ENCODE measurements around the gene RHOG. TPM values are rescaled to one million over a fixed set of nuclear protein-coding genes. Genes with fewer than 3 reads are reported as not detected.

RHOG gene
- 10 to 100 TPM; 54.5 to 58.5 TPM for total RNA-seq
- 10 to 100 TPM; 48.6 to 61.0 TPM for polyA plus RNA-seq
- long read RNA-seq, donor 1, transcript RHOG-201 (2 exons, 1,319 nt): major isoform, 154 of 191 reads
- long read RNA-seq, donor 1, partial matches to known transcripts: 33 of 191 reads
- long read RNA-seq, donor 1, other reads (novel, unspliced or antisense): 2 of 191 reads
- long read RNA-seq, donor 2, transcript RHOG-201 (2 exons, 1,319 nt): major isoform, 15 of 25 reads
- long read RNA-seq, donor 2, partial matches to known transcripts: 10 of 25 reads
- long read RNA-seq, donor 2, other reads (novel, unspliced or antisense): 0 of 25 reads

DNA sequence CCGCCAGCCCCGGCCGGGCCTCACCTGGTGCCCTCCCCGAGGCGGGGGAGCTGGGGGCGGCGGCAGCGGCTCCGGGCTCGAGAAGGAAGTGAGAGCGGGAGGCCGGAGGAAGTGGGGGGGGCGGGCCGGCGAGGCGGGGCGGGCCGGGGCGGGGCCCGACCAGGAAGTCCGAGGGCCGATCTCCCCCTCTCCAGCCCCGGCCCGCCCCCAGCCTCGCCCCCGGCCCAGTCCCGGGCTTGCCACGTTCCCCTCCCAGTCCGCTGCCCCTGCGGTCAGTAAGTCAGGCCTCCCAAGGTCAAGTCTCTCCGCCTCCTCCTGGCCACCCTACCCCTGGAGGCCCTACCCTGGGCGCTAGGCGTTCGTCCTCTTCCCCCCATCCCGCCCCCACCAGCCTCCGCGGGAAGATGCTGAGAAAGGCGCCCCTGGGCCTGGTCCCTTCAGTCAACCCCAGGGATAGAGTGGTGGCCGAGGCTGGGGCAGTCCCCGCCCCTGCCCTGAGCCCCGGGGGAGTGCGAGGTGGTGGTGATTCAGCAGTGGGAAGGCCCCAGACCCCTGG, at the start of gene RHOG:
TSS of gene RHOG (minus strand) at position 90 of the 556 bp plus-strand sequence. CDS start 12,821 bp downstream, outside the sequence.
- peak; percentile 93 to 94 for DNase-seq
- Histone ChIP-seq H3K4me1 (ENCODE audit: control insufficient read depth in 1 of 2, insufficient read depth in 2 of 2, low read length in 2 of 2) (no peaks in the 10 kb centered on the region), H3K9me3 (ENCODE audit: control insufficient read depth, low read length) (no peaks in the 10 kb centered on the region), H3K4me3 (ENCODE audit: low read length in 2 of 2) (peak within 1 kb of the TSS; percentile 97 to 99), H3K27me3 (ENCODE audit: control insufficient read depth in 1 of 2, insufficient read depth in 2 of 2, low read length in 1 of 2) (no peaks in the 10 kb centered on the region), H3K36me3 (ENCODE audit: control insufficient read depth in 1 of 2, insufficient read depth in 2 of 2, low read length in 1 of 2) (no peaks in the 10 kb centered on the region), H3K27ac (ENCODE audit: low read depth in 1 of 2, low read length in 2 of 2) (peak within 1 kb of the TSS; percentile 82 to 91)
- ATAC-seq (ENCODE audit: low FRiP score): peak; percentile 93
- intact Hi-C loops (cut with DNase I): loop anchor here (2.0 kb wide), 1 partner anchor 44 kb away; the partner anchor contains the start of gene NUP98 (in 2 of the 2)
- whole genome bisulfite sequencing, 2 donors: 0 to 1% methylated on average over 31 to 41 of the region's 42 CpGs

DNA sequence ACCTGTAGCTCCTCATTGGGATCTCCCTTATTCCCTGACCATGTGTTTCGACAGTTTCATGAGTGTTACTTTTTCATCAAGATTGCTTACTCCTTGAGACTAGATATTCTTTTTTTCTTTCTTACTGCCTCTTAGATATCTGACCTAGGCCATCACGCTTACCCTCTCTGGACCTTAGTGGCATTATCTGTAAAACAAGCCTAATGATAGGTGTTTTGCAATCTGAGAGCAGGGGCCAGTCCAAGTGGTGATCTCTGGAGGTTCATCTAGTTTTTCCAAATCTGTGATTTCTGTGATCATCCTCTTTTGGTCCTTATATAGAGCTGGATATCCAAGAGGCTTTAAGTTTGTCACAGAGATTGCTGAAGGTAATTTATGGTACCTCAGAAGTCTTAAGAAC, 49.3 kb upstream of the RHOG start:
- no peak for DNase-seq
- WGBS, 2 donors: 99 to 100% methylated on average over 2 of the region's 2 CpGs

DNA sequence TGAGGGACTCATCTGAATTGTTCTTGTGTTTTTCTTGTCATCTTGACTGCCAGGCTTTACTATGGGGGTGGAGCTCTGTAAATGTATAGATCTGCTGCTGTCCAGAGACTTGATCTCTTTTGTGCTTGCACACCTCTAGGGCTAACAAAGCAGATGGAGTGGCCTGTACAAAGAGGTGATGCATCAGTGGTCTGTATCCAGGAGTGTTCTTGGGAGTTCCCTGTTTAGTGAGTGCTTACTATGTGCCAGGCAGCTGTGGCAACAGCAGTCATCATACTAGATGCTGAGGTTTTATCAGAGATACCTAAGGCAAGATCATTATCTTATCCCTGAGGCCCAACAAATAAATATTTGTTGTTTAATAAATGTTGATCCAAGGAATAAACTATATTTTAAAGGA, 48.1 kb upstream of the RHOG start:
- no peak overlapping the region for H3K27ac ChIP-seq (ENCODE audit: low read depth in 1 of 2, low read length in 2 of 2)
- H3K9me3 ChIP-seq (ENCODE audit: control insufficient read depth, low read length): no peaks in the 10 kb centered on the region
- H3K4me3 ChIP-seq (ENCODE audit: low read length in 2 of 2): no peak overlapping the region
- no peaks in the 10 kb centered on the region for H3K4me1 ChIP-seq (ENCODE audit: control insufficient read depth in 1 of 2, insufficient read depth in 2 of 2, low read length in 2 of 2)
- H3K27me3 ChIP-seq (ENCODE audit: control insufficient read depth in 1 of 2, insufficient read depth in 2 of 2, low read length in 1 of 2): no peaks in the 10 kb centered on the region
- DNase-seq (no peak), ATAC-seq (ENCODE audit: low FRiP score) (no peak)
- intact Hi-C loops (cut with DNase I): no loop called here
- H3K36me3 ChIP-seq (ENCODE audit: control insufficient read depth in 1 of 2, insufficient read depth in 2 of 2, low read length in 1 of 2): no peaks in the 10 kb centered on the region

More for the DNA sequence above, 49.3 kb upstream of the RHOG start:
- Histone ChIP-seq H3K27me3 (ENCODE audit: control insufficient read depth in 1 of 2, insufficient read depth in 2 of 2, low read length in 1 of 2) (no peaks in the 10 kb centered on the region), H3K9me3 (ENCODE audit: control insufficient read depth, low read length) (no peaks in the 10 kb centered on the region), H3K36me3 (ENCODE audit: control insufficient read depth in 1 of 2, insufficient read depth in 2 of 2, low read length in 1 of 2) (no peaks in the 10 kb centered on the region), H3K4me3 (ENCODE audit: low read length in 2 of 2) (no peak overlapping the region), H3K27ac (ENCODE audit: low read depth in 1 of 2, low read length in 2 of 2) (no peak overlapping the region), H3K4me1 (ENCODE audit: control insufficient read depth in 1 of 2, insufficient read depth in 2 of 2, low read length in 2 of 2) (peaks cover 0 to 3% of the 10 kb centered on the region in 2 donors)
- ATAC-seq (ENCODE audit: low FRiP score): no peak
- intact Hi-C loops (cut with DNase I): no loop called here

DNA sequence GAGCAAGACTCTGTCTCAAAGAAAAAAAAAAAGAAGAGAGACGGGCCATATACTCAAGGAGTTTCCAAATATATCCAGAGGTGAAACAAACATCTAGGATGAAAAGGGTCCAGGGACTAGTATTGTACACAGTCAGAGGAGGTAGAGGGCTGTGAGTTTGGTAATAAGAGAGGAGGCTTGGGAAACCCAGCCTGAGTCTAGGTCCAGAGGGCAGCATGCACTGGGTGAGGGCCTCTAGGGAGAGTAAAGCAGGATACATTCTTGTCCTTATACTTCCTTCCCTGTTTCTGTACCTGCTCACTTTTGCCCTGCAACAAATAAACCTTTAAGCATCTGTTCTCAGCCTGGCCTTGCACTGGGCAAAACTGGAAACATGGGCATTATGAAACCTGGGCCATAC, 46.2 kb upstream of the RHOG start:
- ATAC-seq (ENCODE audit: low FRiP score) (no peak), DNase-seq (no peak)
- no peaks in the 10 kb centered on the region for H3K9me3 ChIP-seq (ENCODE audit: control insufficient read depth, low read length)
- H3K27me3 ChIP-seq (ENCODE audit: control insufficient read depth in 1 of 2, insufficient read depth in 2 of 2, low read length in 1 of 2): no peaks in the 10 kb centered on the region
- H3K36me3 ChIP-seq (ENCODE audit: control insufficient read depth in 1 of 2, insufficient read depth in 2 of 2, low read length in 1 of 2): no peaks in the 10 kb centered on the region
- H3K4me3 ChIP-seq (ENCODE audit: low read length in 2 of 2): no peak overlapping the region
- intact Hi-C loops (cut with DNase I): no loop called here
- H3K27ac ChIP-seq (ENCODE audit: low read depth in 1 of 2, low read length in 2 of 2): no peak overlapping the region
- no peaks in the 10 kb centered on the region for H3K4me1 ChIP-seq (ENCODE audit: control insufficient read depth in 1 of 2, insufficient read depth in 2 of 2, low read length in 2 of 2)
- 67 to 75% methylated on average over 1 of the region's 1 CpG for WGBS, 2 donors

DNA sequence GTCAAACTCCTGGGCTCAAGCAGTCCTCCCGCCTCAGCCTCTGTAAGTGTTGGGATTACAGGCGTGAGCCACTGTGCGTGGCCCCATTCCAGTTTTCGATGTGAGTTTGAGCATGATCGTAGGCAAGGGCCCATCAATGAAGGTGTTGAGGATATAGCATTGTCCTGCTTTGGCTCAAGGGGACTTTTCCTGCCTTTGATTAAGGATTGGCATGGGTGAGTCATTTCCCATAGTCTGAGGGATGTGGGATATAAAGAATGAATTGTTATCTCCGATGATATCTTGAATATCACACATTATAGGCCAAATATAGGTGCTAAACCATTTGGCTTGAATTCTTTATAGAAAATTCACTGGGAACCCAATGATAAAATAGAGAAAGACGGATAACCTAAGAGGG, 45.1 kb upstream of the RHOG start:
- ATAC-seq (ENCODE audit: low FRiP score): no peak
- Histone ChIP-seq H3K9me3 (ENCODE audit: control insufficient read depth, low read length) (no peaks in the 10 kb centered on the region), H3K27me3 (ENCODE audit: control insufficient read depth in 1 of 2, insufficient read depth in 2 of 2, low read length in 1 of 2) (no peaks in the 10 kb centered on the region), H3K36me3 (ENCODE audit: control insufficient read depth in 1 of 2, insufficient read depth in 2 of 2, low read length in 1 of 2) (no peaks in the 10 kb centered on the region), H3K4me3 (ENCODE audit: low read length in 2 of 2) (no peak overlapping the region), H3K4me1 (ENCODE audit: control insufficient read depth in 1 of 2, insufficient read depth in 2 of 2, low read length in 2 of 2) (no peaks in the 10 kb centered on the region), H3K27ac (ENCODE audit: low read depth in 1 of 2, low read length in 2 of 2) (no peak overlapping the region)
- no peak for DNase-seq
- 96% methylated on average over 7 of the region's 7 CpGs for WGBS, 2 donors
- intact Hi-C loops (cut with DNase I): no loop called here

DNA sequence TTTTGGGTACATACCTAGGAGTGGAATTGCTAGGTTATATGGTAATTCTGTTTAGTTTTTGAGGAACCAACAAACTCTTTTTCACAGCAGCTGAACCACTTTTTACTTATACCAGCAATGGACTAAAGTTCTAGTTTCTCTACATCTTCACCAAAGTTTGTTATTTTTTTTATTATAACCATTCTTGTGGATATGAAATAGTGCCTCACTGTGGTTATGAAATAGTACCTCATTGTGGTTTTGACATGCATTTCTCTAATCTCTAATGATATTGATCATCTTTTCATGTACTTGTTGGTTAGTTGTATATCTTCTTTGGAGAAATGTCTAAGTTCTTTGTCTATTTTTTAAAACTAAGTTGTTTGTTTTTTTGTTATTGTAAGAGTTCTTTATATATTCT, 41.9 kb upstream of the RHOG start:
- no peak overlapping the region for H3K4me3 ChIP-seq (ENCODE audit: low read length in 2 of 2)
- H3K36me3 ChIP-seq (ENCODE audit: control insufficient read depth in 1 of 2, insufficient read depth in 2 of 2, low read length in 1 of 2): no peaks in the 10 kb centered on the region
- H3K4me1 ChIP-seq (ENCODE audit: control insufficient read depth in 1 of 2, insufficient read depth in 2 of 2, low read length in 2 of 2): peaks cover 2 to 12% of the 10 kb centered on the region in 2 donors
- DNase-seq (no peak), ATAC-seq (ENCODE audit: low FRiP score) (no peak)
- no peaks in the 10 kb centered on the region for H3K27me3 ChIP-seq (ENCODE audit: control insufficient read depth in 1 of 2, insufficient read depth in 2 of 2, low read length in 1 of 2)
- H3K27ac ChIP-seq (ENCODE audit: low read depth in 1 of 2, low read length in 2 of 2): no peak overlapping the region
- intact Hi-C loops (cut with DNase I): no loop called here
- no peaks in the 10 kb centered on the region for H3K9me3 ChIP-seq (ENCODE audit: control insufficient read depth, low read length)

DNA sequence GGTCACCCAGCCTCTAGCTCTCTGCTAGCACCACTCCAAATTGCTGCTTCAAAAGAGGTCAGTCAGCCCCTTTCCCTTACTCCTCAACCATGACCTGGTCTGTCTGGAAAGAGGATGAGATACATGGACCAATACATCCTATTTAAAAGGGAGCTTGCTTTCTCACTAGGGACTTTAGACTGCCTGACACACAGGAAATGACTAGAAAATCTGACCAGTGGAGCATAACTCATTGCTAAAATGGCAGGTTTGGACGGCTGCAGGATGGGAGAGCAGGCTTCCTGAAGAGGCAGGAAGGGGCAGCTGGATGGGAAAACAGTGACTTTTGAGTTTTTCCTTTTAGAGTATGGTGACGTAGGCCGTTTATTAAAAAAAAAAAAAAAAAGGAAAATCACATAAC, 40.0 kb upstream of the RHOG start:
- intact Hi-C loops (cut with DNase I): no loop called here
- no peaks in the 10 kb centered on the region for H3K27me3 ChIP-seq (ENCODE audit: control insufficient read depth in 1 of 2, insufficient read depth in 2 of 2, low read length in 1 of 2)
- no peak overlapping the region for H3K4me3 ChIP-seq (ENCODE audit: low read length in 2 of 2)
- H3K4me1 ChIP-seq (ENCODE audit: control insufficient read depth in 1 of 2, insufficient read depth in 2 of 2, low read length in 2 of 2): peaks cover 2 to 12% of the 10 kb centered on the region in 2 donors
- no peaks in the 10 kb centered on the region for H3K9me3 ChIP-seq (ENCODE audit: control insufficient read depth, low read length)
- 36 to 43% methylated on average over 3 of the region's 3 CpGs for WGBS, 2 donors
- no peak for DNase-seq
- no peaks in the 10 kb centered on the region for H3K36me3 ChIP-seq (ENCODE audit: control insufficient read depth in 1 of 2, insufficient read depth in 2 of 2, low read length in 1 of 2)
- ATAC-seq (ENCODE audit: low FRiP score): peak; percentile 34
- H3K27ac ChIP-seq (ENCODE audit: low read depth in 1 of 2, low read length in 2 of 2): peak overlapping the region; percentile 79 to 83

DNA sequence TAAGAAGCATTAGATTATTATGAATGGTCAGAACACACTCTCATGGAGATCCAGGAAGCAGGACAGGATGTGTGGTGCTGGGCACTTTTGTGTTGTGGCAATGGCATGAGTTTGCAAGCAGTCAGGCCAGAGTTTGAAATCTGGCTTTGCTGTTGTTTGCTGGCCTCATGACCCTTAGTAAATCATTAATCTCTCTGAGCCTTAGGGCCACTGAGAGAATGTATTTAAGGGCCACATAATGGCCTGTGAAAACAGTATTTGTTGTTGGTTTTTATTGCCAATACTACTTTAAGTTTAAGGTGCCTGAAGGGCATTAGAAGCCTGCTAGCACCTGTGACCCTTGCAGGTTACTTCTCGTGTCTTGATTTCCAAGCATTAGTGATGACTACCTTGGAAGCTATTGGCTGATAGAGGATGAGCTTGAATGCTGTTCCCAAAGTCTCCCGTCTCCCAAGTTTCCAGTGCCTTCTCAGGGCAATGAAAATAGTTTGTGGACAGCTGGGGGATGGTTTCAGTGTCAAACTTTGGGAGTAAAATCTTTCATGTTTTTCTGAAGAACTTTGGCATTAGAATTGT, 39.3 kb upstream of the RHOG start:
- WGBS, 2 donors: 20 to 21% methylated on average over 2 of the region's 2 CpGs
- H3K27me3 ChIP-seq (ENCODE audit: control insufficient read depth in 1 of 2, insufficient read depth in 2 of 2, low read length in 1 of 2): no peaks in the 10 kb centered on the region
- intact Hi-C loops (cut with DNase I): no loop called here

More for the DNA sequence above, 39.3 kb upstream of the RHOG start:
- H3K4me1 ChIP-seq (ENCODE audit: control insufficient read depth in 1 of 2, insufficient read depth in 2 of 2, low read length in 2 of 2): peaks cover 2 to 12% of the 10 kb centered on the region in 2 donors
- ATAC-seq (ENCODE audit: low FRiP score) (peak; percentile 68), DNase-seq (no peak)
- peak overlapping the region; percentile 45 to 76 for H3K27ac ChIP-seq (ENCODE audit: low read depth in 1 of 2, low read length in 2 of 2)
- no peaks in the 10 kb centered on the region for H3K9me3 ChIP-seq (ENCODE audit: control insufficient read depth, low read length)
- no peaks in the 10 kb centered on the region for H3K36me3 ChIP-seq (ENCODE audit: control insufficient read depth in 1 of 2, insufficient read depth in 2 of 2, low read length in 1 of 2)
- no peak overlapping the region for H3K4me3 ChIP-seq (ENCODE audit: low read length in 2 of 2)
